K562 (cell line): ENCODE measurements around the gene FITM2. TPM values are rescaled to one million over a fixed set of nuclear protein-coding genes. Genes with fewer than 3 reads are reported as not detected.

Experiments used
- ASH1L ChIP-seq: fragments of 450-650 bp; IDR thresholded peaks from 2 replicates; pipeline ENCODE4 v1.6.1; 2018; ENCODE audit warnings: borderline replicate concordance, mild to moderate bottlenecking, low read depth; ENCODE audit not compliant: partially characterized antibody
- BRD9 ChIP-seq: fragments of 450-650 bp; IDR thresholded peaks from 2 replicates; pipeline ENCODE4 v1.6.1; 2018; ENCODE audit warnings: low read depth; ENCODE audit not compliant: partially characterized antibody
- CLOCK ChIP-seq: fragments of 250-450 bp; sonication (Bioruptor Pico); IDR thresholded peaks from 2 replicates; pipeline ENCODE4 v1.4.0; 2020; ENCODE audit warnings: mild to moderate bottlenecking, moderate library complexity, borderline replicate concordance
- HMGXB4 ChIP-seq: sonication (generic); formaldehyde crosslinking; IDR thresholded peaks from 2 replicates; pipeline ENCODE4 v1.8.1; 2023; ENCODE audit warnings: mild to moderate bottlenecking, missing genetic modification reagents
- NCOA1 ChIP-seq: fragments of 450-650 bp; IDR thresholded peaks from 2 replicates; pipeline ENCODE4 v1.6.1; 2016; ENCODE audit warnings: low read depth
- NFIC ChIP-seq: fragments of 450-650 bp; IDR thresholded peaks from 2 replicates; pipeline ENCODE4 v1.6.1; 2017; ENCODE audit warnings: mild to moderate bottlenecking, inconsistent platforms
- RBBP5 ChIP-seq: fragments of 200-600 bp; sonication (generic); IDR thresholded peaks from 2 replicates; pipeline ENCODE4 v1.6.1; 2012; ENCODE audit warnings: borderline replicate concordance, mild to moderate bottlenecking, low read length, control low read depth, inconsistent platforms; ENCODE audit not compliant: insufficient read depth, poor library complexity, severe bottlenecking
- RBM15 ChIP-seq: fragments of 200-400 bp; formaldehyde crosslinking; IDR thresholded peaks from 2 replicates; pipeline ENCODE4 v1.6.1; 2018; ENCODE audit warnings: mild to moderate bottlenecking, low read length, moderate library complexity; ENCODE audit not compliant: insufficient read depth
- RFX5 ChIP-seq: IDR thresholded peaks from 2 replicates; pipeline ENCODE4 v1.6.1; 2011; ENCODE audit warnings: low read depth, mild to moderate bottlenecking, improper control_type of control experiment, low read length
- SMARCB1 ChIP-seq: IDR thresholded peaks from 2 replicates; pipeline ENCODE4 v1.6.1; 2011; ENCODE audit warnings: improper control_type of control experiment, low read depth; ENCODE audit not compliant: insufficient read length
- TAF9B ChIP-seq: fragments of 450-650 bp; IDR thresholded peaks from 2 replicates; pipeline ENCODE4 v1.6.1; 2018; ENCODE audit warnings: mild to moderate bottlenecking; ENCODE audit not compliant: partially characterized antibody
- TOE1 ChIP-seq, 2 experiments: fragments of 450-650 bp in 1 of 2; sonication (generic) in 1 of 2; formaldehyde crosslinking in 1 of 2; IDR thresholded peaks; 2 replicates each; pipeline versions ENCODE4 v1.7.1 to v1.8.0; 2016 to 2022; ENCODE audit warnings: borderline replicate concordance in 2 of 2, mild to moderate bottlenecking in 2 of 2, antibody characterized with exemption in 1 of 2, inconsistent platforms in 1 of 2, low read depth in 1 of 2, missing genetic modification reagents in 1 of 2, moderate library complexity in 1 of 2
- ZFP1 ChIP-seq: fragments of 450-650 bp; formaldehyde crosslinking; IDR thresholded peaks from 2 replicates; pipeline ENCODE4 v1.4.0; 2020; ENCODE audit warnings: mild to moderate bottlenecking, mixed read lengths
- ZNF133 ChIP-seq: fragments of 250-450 bp; sonication (Bioruptor Pico); IDR thresholded peaks from 2 replicates; pipeline ENCODE4 v1.4.0; 2020; ENCODE audit warnings: mild to moderate bottlenecking
- ZNF140 ChIP-seq: fragments of 250-450 bp; sonication (Bioruptor Pico); IDR thresholded peaks from 2 replicates; pipeline ENCODE4 v1.8.0; 2021; ENCODE audit warnings: moderate library complexity, mild to moderate bottlenecking, inconsistent platforms
- ZNF274 ChIP-seq: IDR thresholded peaks from 2 replicates; pipeline ENCODE4 v1.6.1; 2011; ENCODE audit warnings: low read depth, mild to moderate bottlenecking, low read length, moderate library complexity, borderline replicate concordance
- ZNF311 ChIP-seq: fragments of 250-450 bp; sonication (Bioruptor Pico); IDR thresholded peaks from 2 replicates; pipeline ENCODE4 v1.4.0; 2020; ENCODE audit warnings: mild to moderate bottlenecking, moderate library complexity
- ZNF324 ChIP-seq: fragments of 250-450 bp; sonication (Bioruptor Pico); IDR thresholded peaks from 2 replicates; pipeline ENCODE4 v1.4.0; 2020; ENCODE audit warnings: mild to moderate bottlenecking
- ZNF408 ChIP-seq: fragments of 250-450 bp; sonication (Bioruptor Pico); IDR thresholded peaks from 2 replicates; pipeline ENCODE4 v1.4.0; 2020; ENCODE audit warnings: low read depth, mild to moderate bottlenecking, moderate library complexity
- ZNF551 ChIP-seq: fragments of 250-450 bp; sonication (Bioruptor Pico); IDR thresholded peaks from 2 replicates; pipeline ENCODE4 v1.5.0; 2021; ENCODE audit warnings: mild to moderate bottlenecking, moderate library complexity
- polyA plus RNA-seq, 8 experiments: library from polyadenylated mRNA; depleted of rRNA in 4 of 8; stranded (reverse) in 5 of 8; unstranded in 3 of 8; fragments of >200 nt; fragmentation: Nextera tagmentation in 2 of 8; fragmentation: Illumina TruSeq in 1 of 8; extraction: Ambion mirVana in 2 of 8; extraction: Trizol in 1 of 8; gene quantifications; 2 replicates each; pipeline versions ENCODE4 v1.2.1 to v1.2.3, GENCODE V29; 2011 to 2014; ENCODE audit warnings: inconsistent platforms in 1 of 8, missing spikeins in 1 of 8
- total RNA-seq, 7 experiments: library from RNA; depleted of rRNA in 6 of 7; stranded (reverse); fragments of >200 nt in 6 of 7; fragmentation: Illumina TruSeq in 2 of 7; extraction: Trizol in 2 of 7; gene quantifications; 2 replicates each; pipeline versions ENCODE4 v1.2.1 to v1.2.3, GENCODE V29; 2011 to 2021; ENCODE audit warnings: low replicate concordance in 1 of 7
- TF ChIP-seq, protein P1 (sequence below): fragments of 250-450 bp; sonication (Bioruptor Pico); IDR thresholded peaks from 2 replicates; pipeline ENCODE4 v1.8.0; 2022; ENCODE audit warnings: inconsistent platforms, mild to moderate bottlenecking, moderate library complexity, borderline replicate concordance

The FITM2 gene
- total and polyA plus RNA-seq, 9 of the 15 experiments (the other 6 are each of a cell fraction or from before 2014, with no cell fraction given), result 0.64 to 2.8 (median 1.8) TPM

DNA sequence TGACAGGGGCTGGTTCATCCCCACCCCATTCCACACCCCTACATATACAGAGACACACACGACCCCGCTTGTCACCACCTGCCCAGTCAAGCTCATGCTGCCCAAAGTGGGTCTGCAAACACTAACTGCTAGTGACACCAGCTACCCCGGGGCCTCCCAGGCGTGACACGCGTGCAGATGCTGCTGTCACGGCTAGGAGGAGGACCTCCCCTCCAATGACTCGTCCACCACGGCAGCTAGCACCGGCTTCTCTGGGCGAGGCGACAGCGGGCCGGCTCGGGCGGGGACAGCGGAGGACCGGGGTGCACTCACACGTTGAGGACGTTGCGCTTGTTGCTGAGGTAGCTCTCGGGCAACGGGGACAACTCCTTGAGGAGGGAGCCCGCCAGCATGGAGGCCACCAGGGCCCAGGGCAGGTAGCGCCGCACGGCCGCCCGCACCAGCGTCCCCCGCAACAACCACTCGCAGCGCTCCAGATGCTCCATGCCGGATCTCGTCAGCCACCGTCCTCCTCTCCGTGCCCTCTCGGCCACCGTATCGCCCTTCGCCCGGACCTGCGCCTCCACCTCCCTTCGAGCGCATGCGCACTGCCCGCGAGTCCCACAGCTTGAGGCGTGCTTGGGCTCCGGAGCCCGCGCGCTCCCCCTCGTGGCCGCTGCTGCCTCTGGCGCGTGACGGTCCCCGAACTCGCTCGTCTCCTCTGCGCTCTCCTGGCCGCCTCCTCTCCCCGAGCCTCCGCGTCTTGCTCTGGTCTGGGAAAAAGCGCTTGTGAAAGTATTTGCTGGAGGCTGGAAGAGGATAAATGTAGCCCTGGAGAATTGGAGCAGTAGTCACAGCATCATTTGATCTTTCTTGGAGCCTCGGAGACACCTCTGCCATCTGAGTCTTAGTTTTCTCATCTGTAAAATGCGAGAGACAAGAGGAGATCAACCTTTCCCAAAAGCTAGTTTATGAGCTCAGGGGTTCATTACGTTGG is at the start of gene FITM2 (continued):
- TF ChIP-seq, protein P1, sequence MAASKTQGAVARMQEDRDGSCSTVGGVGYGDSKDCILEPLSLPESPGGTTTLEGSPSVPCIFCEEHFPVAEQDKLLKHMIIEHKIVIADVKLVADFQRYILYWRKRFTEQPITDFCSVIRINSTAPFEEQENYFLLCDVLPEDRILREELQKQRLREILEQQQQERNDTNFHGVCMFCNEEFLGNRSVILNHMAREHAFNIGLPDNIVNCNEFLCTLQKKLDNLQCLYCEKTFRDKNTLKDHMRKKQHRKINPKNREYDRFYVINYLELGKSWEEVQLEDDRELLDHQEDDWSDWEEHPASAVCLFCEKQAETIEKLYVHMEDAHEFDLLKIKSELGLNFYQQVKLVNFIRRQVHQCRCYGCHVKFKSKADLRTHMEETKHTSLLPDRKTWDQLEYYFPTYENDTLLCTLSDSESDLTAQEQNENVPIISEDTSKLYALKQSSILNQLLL (CRISPR knock-in tag), result no peak
- TF ChIP-seq SMARCB1 (no peak), RBM15 (no peak), ZNF274 (no peak; the same call in 1 of the 2 replicates), NCOA1 (no peak), ZNF408 (CRISPR knock-in tag) (no peak), RBBP5 (peak; percentile 49), TOE1 (IDR thresholded peaks at IDR 0.05; ENCODE audit: borderline replicate concordance) (peak; percentile 84; the same call in 1 of the 2 replicates), TOE1 (CRISPR knock-in tag; IDR thresholded peaks at IDR 0.05; ENCODE audit: borderline replicate concordance, low read depth) (peak; percentile 88; the same call in 1 of the 2 replicates), ZNF551 (CRISPR knock-in tag) (no peak), ZFP1 (no peak), ASH1L (no peak), NFIC (no peak), ZNF311 (CRISPR knock-in tag) (no peak), ZNF140 (CRISPR knock-in tag) (no peak), BRD9 (no peak), CLOCK (no peak), ZNF324 (CRISPR knock-in tag) (no peak), HMGXB4 (no peak), RFX5 (no peak), ZNF133 (CRISPR knock-in tag) (no peak), TAF9B (no peak)
